ENCODE data around the gene GLDN.

GLDN gene

GRCh38 chr15:51323749-51324148 is 17.7 kb upstream of the GLDN start:
- no peak for DNase-seq

GRCh38 chr15:51325167-51325566 is 16.3 kb upstream of the GLDN start:
- DNase-seq = no peak

- DNase-seq = no peak
These were observed 14.4 kb upstream of the GLDN start for GRCh38 chr15:51327081-51327480.

GRCh38 chr15:51328926-51329325 is 12.5 kb upstream of the GLDN start:
- no peak for DNase-seq

- no peak for DNase-seq
These were observed 10.3 kb upstream of the GLDN start for GRCh38 chr15:51331141-51331540.

GRCh38 chr15:51332206-51333147 is 9.0 kb upstream of the GLDN start:
- no peak for DNase-seq

GRCh38 chr15:51333571-51333970 is 7.9 kb upstream of the GLDN start:
- DNase-seq = no peak

- DNase-seq = no peak
These were observed 7.4 kb upstream of the GLDN start for GRCh38 chr15:51334011-51334451.

- DNase-seq = no peak
These were observed 6.4 kb upstream of the GLDN start for GRCh38 chr15:51335087-51335486.

- no peak for DNase-seq
These were observed 5.7 kb upstream of the GLDN start for GRCh38 chr15:51335538-51336410.

- no peak for DNase-seq
These were observed 3.0 kb upstream of the GLDN start, which contains the start of gene CYP19A1 for GRCh38 chr15:51338496-51338895. CYP19A1 (minus strand) TSS chr15:51338596; CDS start chr15:51242912, 95,684 bp downstream.

- no peak for DNase-seq
These were observed 958 bp downstream of the GLDN start for GRCh38 chr15:51342227-51342999.

GRCh38 chr15:51343466-51343865 is 2.0 kb downstream of the GLDN start:
- no peak for DNase-seq

- no peak for DNase-seq
These were observed 4.7 kb downstream of the GLDN start for GRCh38 chr15:51346136-51346535.

- DNase-seq = no peak
These were observed 7.2 kb downstream of the GLDN start for GRCh38 chr15:51348688-51349087.

GRCh38 chr15:51349156-51349844 is 7.8 kb downstream of the GLDN start:
- DNase-seq = no peak

- no peak for DNase-seq
These were observed 9.3 kb downstream of the GLDN start for GRCh38 chr15:51350723-51351122.

GRCh38 chr15:51353976-51354375 is 12.5 kb downstream of the GLDN start:
- DNase-seq = no peak

- DNase-seq = no peak
These were observed 13.6 kb downstream of the GLDN start for GRCh38 chr15:51355096-51355495.

- no peak for DNase-seq
These were observed 14.7 kb downstream of the GLDN start for GRCh38 chr15:51356147-51356546.

GRCh38 chr15:51356983-51357382 is 15.5 kb downstream of the GLDN start:
- no peak for DNase-seq

- no peak for DNase-seq
These were observed 18.5 kb downstream of the GLDN start for GRCh38 chr15:51359981-51360380.
